Measurements from ENCODE around the gene RAB28.

Gene RAB28

GRCh38 chr4:13461191-13461905, 22.8 kb downstream of the RAB28 start:
- no peaks in the 10 kb centered on the region for H3F3A ChIP-seq (ENCODE audit: insufficient read depth, low read length)
- H3K4me3 ChIP-seq (ENCODE audit: low read depth, low read length, poor library complexity, severe bottlenecking), result no peak overlapping the region
- H3K79me2 ChIP-seq (ENCODE audit: insufficient read depth, low read length), result no peaks in the 10 kb centered on the region
- H4K20me1 ChIP-seq (ENCODE audit: insufficient read depth, low read length), result no peaks in the 10 kb centered on the region
- no peak overlapping the region for H3K27ac ChIP-seq (ENCODE audit: low read depth, low read length, poor library complexity, severe bottlenecking)
- no peaks in the 10 kb centered on the region for H3K36me3 ChIP-seq (ENCODE audit: insufficient read depth, low read length)
- H3K9ac ChIP-seq (ENCODE audit: low read length), result no peak overlapping the region
- no peaks in the 10 kb centered on the region for H3K27me3 ChIP-seq (ENCODE audit: insufficient read depth, low read length)
- no peaks in the 10 kb centered on the region for H3K4me1 ChIP-seq (ENCODE audit: insufficient read depth, low read length, severe bottlenecking)
- H3K9me2 ChIP-seq (ENCODE audit: low read depth, low read length), result no peaks in the 10 kb centered on the region
- H2AFZ ChIP-seq (ENCODE audit: low read length), result no peak overlapping the region
- H3K9me3 ChIP-seq (ENCODE audit: low read length), result no peaks in the 10 kb centered on the region
- TF ChIP-seq EZH2 (IDR thresholded peaks at IDR 0.05; ENCODE audit: borderline replicate concordance, low read length), result no peak
- no peak for TF ChIP-seq CTCF (IDR thresholded peaks at IDR 0.05; ENCODE audit: low read length)
- no peak overlapping the region for H3K4me2 ChIP-seq (ENCODE audit: low read length)

DNA sequence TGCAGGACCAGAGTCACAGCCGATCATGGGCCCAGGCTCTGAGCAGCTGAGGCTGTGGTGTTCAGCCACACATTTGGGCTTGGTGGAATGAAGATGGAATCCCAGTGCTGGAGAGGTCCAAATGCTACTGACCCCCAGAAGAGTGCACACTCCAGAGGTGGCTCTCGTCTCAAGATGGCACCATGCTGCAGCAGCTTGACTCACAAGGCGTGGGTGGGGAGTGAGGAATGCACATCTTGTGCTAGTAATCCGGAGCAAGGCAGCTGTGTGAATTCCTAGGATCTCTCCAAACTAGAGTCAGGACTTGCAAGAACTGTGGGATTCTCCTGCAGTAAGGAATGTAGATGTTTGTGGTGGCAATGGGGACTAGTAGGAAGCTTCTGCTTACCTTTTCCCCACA, 28.7 kb downstream of the RAB28 start:
- Histone ChIP-seq H3K9me3 (ENCODE audit: low read length) (no peaks in the 10 kb centered on the region), H3K9me2 (ENCODE audit: low read depth, low read length) (no peaks in the 10 kb centered on the region), H3K9ac (ENCODE audit: low read length) (no peak overlapping the region), H4K20me1 (ENCODE audit: insufficient read depth, low read length) (no peaks in the 10 kb centered on the region), H3K4me3 (ENCODE audit: low read depth, low read length, poor library complexity, severe bottlenecking) (no peak overlapping the region), H3F3A (ENCODE audit: insufficient read depth, low read length) (no peaks in the 10 kb centered on the region), H2AFZ (ENCODE audit: low read length) (no peak overlapping the region), H3K27me3 (ENCODE audit: insufficient read depth, low read length) (no peaks in the 10 kb centered on the region), H3K4me1 (ENCODE audit: insufficient read depth, low read length, severe bottlenecking) (no peaks in the 10 kb centered on the region), H3K4me2 (ENCODE audit: low read length) (no peak overlapping the region), H3K79me2 (ENCODE audit: insufficient read depth, low read length) (no peaks in the 10 kb centered on the region), H3K36me3 (ENCODE audit: insufficient read depth, low read length) (peaks cover 9% of the 10 kb centered on the region; the same call in 1 of the 2 replicates), H3K27ac (ENCODE audit: low read depth, low read length, poor library complexity, severe bottlenecking) (no peak overlapping the region)
- TF ChIP-seq EZH2 (IDR thresholded peaks at IDR 0.05; ENCODE audit: borderline replicate concordance, low read length) (no peak), CTCF (IDR thresholded peaks at IDR 0.05; ENCODE audit: low read length) (no peak)

- no peaks in the 10 kb centered on the region for H3K9me3 ChIP-seq (ENCODE audit: low read length)
- H3K36me3 ChIP-seq (ENCODE audit: insufficient read depth, low read length), result peaks cover 9% of the 10 kb centered on the region; the same call in 1 of the 2 replicates
Measured at GRCh38 chr4:13454786-13455185, 29.4 kb downstream of the RAB28 start.

More at GRCh38 chr4:13454786-13455185, 29.4 kb downstream of the RAB28 start:
- no peaks in the 10 kb centered on the region for H3F3A ChIP-seq (ENCODE audit: insufficient read depth, low read length)
- H3K4me3 ChIP-seq (ENCODE audit: low read depth, low read length, poor library complexity, severe bottlenecking), result no peak overlapping the region
- no peak overlapping the region for H2AFZ ChIP-seq (ENCODE audit: low read length)
- H3K27ac ChIP-seq (ENCODE audit: low read depth, low read length, poor library complexity, severe bottlenecking), result no peak overlapping the region
- H3K9ac ChIP-seq (ENCODE audit: low read length), result no peak overlapping the region
- no peaks in the 10 kb centered on the region for H3K27me3 ChIP-seq (ENCODE audit: insufficient read depth, low read length)
- H3K79me2 ChIP-seq (ENCODE audit: insufficient read depth, low read length), result no peaks in the 10 kb centered on the region
- no peaks in the 10 kb centered on the region for H3K9me2 ChIP-seq (ENCODE audit: low read depth, low read length)
- H3K4me2 ChIP-seq (ENCODE audit: low read length), result no peak overlapping the region
- no peaks in the 10 kb centered on the region for H3K4me1 ChIP-seq (ENCODE audit: insufficient read depth, low read length, severe bottlenecking)
- no peak for TF ChIP-seq EZH2 (IDR thresholded peaks at IDR 0.05; ENCODE audit: borderline replicate concordance, low read length)
- TF ChIP-seq CTCF (IDR thresholded peaks at IDR 0.05; ENCODE audit: low read length), result no peak
- H4K20me1 ChIP-seq (ENCODE audit: insufficient read depth, low read length), result no peaks in the 10 kb centered on the region
